Islet of Langerhans (tissue), 1 donor: Measurements from ENCODE around the gene MTUS2.
A peak's percentile ranks its signal among the peaks of the same experiment; 100 is the strongest.

Source experiments
- FAIRE-seq: peaks from one replicate; lab custom pipeline; 2011; peaks lifted over from hg19 to GRCh38; lab: Jason Lieb, UNC

MTUS2 gene

GRCh38 chr13:29532116-29532515, 712.0 kb downstream of the MTUS2 start:
- no peak for FAIRE-seq

GRCh38 chr13:29532821-29533220, 712.7 kb downstream of the MTUS2 start:
- FAIRE-seq = no peak

GRCh38 chr13:29534083-29534482, 713.9 kb downstream of the MTUS2 start:
- no peak for FAIRE-seq

GRCh38 chr13:29535663-29536655, 715.8 kb downstream of the MTUS2 start:
- FAIRE-seq = no peak

GRCh38 chr13:29536853-29537252, 716.7 kb downstream of the MTUS2 start:
- FAIRE-seq = no peak

GRCh38 chr13:29537736-29538651, 717.9 kb downstream of the MTUS2 start:
- no peak for FAIRE-seq

GRCh38 chr13:29538652-29539040, 718.5 kb downstream of the MTUS2 start:
- FAIRE-seq = no peak

- no peak for FAIRE-seq
Measured at GRCh38 chr13:29539856-29540255, 719.7 kb downstream of the MTUS2 start.

- FAIRE-seq = no peak
Measured at GRCh38 chr13:29540334-29540733, 720.2 kb downstream of the MTUS2 start.

GRCh38 chr13:29540799-29541198, 720.7 kb downstream of the MTUS2 start:
- FAIRE-seq = no peak

- FAIRE-seq = no peak
Measured at GRCh38 chr13:29541400-29541799, 721.3 kb downstream of the MTUS2 start.

- no peak for FAIRE-seq
Measured at GRCh38 chr13:29542381-29542780, 722.2 kb downstream of the MTUS2 start.

- FAIRE-seq = no peak
Measured at GRCh38 chr13:29543230-29544215, 723.4 kb downstream of the MTUS2 start.

GRCh38 chr13:29545988-29546387, 725.8 kb downstream of the MTUS2 start:
- FAIRE-seq = no peak

- no peak for FAIRE-seq
Measured at GRCh38 chr13:29546662-29547061, 726.5 kb downstream of the MTUS2 start.

- no peak for FAIRE-seq
Measured at GRCh38 chr13:29547153-29547552, 727.0 kb downstream of the MTUS2 start.

- peak; percentile 99 for FAIRE-seq
Measured at GRCh38 chr13:29548722-29549121, 728.6 kb downstream of the MTUS2 start.

GRCh38 chr13:29550430-29550988, 730.4 kb downstream of the MTUS2 start:
- FAIRE-seq = no peak

GRCh38 chr13:29551214-29551613, 731.1 kb downstream of the MTUS2 start:
- no peak for FAIRE-seq
